ENCODE results near the gene STPG4.
A peak's percentile ranks its signal among the peaks of the same experiment; 100 is the strongest.

Gene STPG4

DNA sequence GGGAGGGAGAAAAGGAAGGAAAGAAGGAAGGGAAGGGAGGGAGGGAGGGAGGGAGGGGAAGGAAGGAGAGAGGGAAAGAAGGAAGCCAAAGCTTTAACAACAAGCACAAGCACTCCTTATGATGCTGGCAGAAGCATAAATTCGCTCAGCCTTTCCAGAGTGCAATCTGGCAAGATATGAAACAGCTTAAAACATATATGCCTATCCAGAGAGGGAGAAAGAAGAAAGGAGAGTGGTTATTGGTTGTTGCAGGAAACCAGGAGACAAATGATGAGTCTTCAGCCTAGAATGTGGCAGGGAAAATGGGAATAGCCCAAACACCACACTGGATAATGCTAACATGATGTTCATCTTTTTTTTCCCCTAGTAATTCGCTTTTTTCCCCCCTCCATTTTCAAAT, 64.0 kb downstream of the STPG4 start:
- TF ChIP-seq, protein P1, sequence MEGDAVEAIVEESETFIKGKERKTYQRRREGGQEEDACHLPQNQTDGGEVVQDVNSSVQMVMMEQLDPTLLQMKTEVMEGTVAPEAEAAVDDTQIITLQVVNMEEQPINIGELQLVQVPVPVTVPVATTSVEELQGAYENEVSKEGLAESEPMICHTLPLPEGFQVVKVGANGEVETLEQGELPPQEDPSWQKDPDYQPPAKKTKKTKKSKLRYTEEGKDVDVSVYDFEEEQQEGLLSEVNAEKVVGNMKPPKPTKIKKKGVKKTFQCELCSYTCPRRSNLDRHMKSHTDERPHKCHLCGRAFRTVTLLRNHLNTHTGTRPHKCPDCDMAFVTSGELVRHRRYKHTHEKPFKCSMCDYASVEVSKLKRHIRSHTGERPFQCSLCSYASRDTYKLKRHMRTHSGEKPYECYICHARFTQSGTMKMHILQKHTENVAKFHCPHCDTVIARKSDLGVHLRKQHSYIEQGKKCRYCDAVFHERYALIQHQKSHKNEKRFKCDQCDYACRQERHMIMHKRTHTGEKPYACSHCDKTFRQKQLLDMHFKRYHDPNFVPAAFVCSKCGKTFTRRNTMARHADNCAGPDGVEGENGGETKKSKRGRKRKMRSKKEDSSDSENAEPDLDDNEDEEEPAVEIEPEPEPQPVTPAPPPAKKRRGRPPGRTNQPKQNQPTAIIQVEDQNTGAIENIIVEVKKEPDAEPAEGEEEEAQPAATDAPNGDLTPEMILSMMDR (conservative IDR thresholded peaks at IDR 0.05), result no peak
- H3K27ac ChIP-seq, result no peak overlapping the region

DNA sequence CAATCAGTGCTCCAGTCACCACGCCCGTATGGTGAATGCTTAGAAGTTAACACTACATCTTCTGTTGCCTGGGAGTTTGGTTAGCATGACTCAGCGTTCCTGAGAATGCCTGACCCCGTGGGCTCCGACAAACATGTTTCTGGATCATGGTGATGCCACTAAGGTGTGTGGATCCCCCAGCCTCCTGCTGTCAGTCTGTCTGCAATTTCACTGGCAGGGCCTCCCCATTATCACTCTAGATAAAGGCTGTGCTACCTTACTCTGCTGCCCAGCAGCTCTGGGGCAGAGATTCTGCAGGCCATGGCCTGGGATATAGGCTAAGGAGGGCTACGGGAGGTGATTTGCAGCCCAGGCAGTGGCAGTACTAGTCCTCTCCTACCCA, 66.0 kb downstream of the STPG4 start:
- H3K27ac ChIP-seq, result peak overlapping the region; percentile 34; the same call in 1 of the 2 replicates
- TF ChIP-seq, protein P1 (conservative IDR thresholded peaks at IDR 0.05), result no peak

DNA sequence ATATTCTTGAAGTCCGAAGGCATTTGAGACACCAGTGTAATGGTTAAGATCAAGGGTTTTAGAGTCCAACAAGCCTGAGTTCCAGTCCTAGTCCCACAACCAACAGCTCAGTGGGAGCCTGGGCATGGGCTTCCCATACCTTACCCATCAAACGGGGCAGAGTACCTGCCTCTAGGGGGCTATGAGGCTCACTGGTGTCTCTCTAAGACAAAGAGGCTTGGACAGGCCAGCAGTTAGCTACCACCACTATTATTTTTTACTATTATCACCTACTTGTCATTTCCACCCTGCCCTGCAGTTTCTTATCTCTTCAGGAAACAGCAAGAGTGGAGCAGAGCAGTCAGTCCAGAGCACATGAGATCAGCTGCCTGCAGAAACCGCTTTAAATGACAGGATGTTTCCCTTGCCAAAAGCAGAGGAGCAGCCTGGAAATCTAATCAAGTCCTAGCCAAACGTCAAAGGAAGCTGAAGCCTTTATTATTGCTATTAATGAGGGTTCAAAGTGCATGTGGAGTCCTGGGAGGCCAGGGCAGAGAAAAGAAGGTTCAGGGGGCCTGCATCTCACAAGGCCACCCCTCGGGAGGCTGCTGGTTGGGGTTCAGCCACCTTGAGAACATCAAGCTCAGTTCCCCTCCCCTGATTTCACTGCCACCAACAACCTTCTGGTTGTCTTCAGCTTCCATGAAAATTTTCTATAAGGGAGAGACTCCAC, 66.6 kb downstream of the STPG4 start:
- peak overlapping the region; percentile 34 for H3K27ac ChIP-seq
- TF ChIP-seq, protein P1 (conservative IDR thresholded peaks at IDR 0.05), result peak; percentile 37

DNA sequence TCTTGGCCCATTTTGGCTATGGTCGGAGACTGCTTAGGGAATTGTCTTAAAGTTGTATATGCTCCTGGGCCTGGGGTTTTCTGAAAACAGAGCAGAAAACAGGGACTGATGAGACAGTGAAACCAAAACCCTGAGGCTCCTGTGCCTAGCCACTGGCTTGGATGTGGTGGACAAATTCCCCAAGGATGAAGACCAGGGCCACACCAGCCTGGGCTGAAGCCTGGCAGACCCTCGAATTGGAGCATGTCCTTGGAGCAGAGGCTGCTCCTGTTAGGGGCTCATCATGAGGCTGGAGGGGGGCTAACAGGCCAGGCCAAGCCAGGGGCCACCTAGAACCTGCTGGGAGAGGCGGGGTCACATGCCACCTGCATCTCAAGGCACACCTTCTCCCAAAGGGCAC, 68.1 kb downstream of the STPG4 start:
- TF ChIP-seq, protein P1 (conservative IDR thresholded peaks at IDR 0.05), result no peak
- no peak overlapping the region for H3K27ac ChIP-seq

DNA sequence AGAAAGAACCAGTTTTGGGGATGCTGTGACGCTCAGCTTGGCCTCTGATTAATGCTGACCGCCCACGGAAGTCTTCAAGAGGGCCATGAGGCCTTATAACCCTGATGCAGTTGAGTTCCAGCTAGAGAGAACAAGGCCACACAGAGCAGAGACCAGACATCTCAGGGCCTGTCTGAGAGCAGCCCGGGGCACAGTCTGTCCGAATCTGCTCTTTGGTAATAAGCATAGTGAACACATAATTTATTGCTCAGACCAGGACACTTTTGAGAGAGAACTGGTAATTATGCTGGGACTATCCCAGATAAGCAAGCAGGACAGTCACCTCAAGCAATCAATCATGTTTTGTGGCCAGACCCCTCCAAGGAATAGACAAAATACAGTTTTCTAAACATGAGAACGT, 68.5 kb downstream of the STPG4 start:
- TF ChIP-seq, protein P1 (conservative IDR thresholded peaks at IDR 0.05), result no peak

DNA sequence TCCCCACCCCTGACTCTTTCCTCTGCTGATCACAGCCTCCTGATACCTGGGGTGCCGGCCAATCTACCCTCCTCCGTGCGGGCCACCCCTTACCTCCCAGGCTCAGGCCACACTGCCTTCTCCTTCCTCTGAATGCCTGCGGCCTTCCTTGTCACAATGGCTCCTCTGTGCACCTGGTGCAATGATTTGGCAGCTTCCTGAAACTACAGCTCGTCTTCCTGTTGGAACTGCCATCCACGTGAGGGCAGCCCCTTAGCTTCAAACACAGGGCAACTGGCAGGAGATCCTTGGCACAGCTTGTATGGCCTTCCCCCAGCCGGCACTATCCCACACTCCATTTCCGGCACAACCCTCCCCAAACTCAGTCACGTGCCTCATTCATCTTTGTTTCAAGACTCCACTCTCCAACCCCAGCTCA, 69.0 kb downstream of the STPG4 start:
- no peak overlapping the region for H3K27ac ChIP-seq
- TF ChIP-seq, protein P1 (conservative IDR thresholded peaks at IDR 0.05), result no peak

More for the DNA sequence above, 68.5 kb downstream of the STPG4 start:
- no peak overlapping the region for H3K27ac ChIP-seq

DNA sequence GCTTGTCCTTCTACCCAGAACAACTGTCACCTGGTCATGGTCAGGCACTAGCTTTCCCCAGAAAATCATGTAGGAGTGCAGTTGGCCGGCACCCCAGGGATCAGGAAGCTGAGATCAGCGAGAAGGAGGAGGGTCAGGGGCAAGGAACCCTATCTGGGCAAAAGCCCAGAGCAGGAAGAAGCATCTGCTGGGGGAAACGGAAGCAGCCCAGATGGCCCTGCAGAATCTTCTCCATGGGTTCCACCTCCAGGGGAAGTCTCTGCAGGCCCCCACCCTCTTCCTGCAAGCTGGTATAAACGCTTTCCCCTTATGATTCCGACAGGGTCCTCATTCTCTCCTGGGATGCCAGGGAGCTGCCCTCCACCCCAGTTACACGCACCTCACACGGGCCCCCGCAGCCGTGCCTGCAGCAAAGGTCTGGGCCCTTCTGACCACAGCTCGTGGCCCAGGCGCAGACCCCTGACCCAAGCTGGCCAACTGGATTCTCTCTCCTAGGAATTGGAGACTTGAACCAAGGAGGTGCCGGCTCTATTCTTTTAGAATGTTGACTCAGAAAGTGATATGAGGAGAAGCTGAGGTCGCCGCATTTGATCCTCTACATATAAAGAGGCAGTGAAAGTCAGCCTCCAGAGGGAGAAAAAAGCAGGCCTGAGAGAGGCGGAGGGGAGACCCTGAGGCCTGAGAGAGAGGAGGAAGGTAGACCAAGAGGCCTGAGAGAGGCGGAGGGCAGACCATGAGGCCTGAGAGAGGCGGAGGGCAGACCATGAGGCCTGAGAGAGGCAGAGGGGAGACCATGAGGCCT, 71.0 kb downstream of the STPG4 start:
- H3K27ac ChIP-seq, result no peak overlapping the region
- TF ChIP-seq, protein P1 (conservative IDR thresholded peaks at IDR 0.05), result no peak
